ENCODE results near the gene LTBP1. TPM values are rescaled to one million over a fixed set of nuclear protein-coding genes. Genes with fewer than 3 reads are reported as not detected.
"Not testable (repeated sequence)": the region's sequence is repeated elsewhere in the genome, so short reads cannot be mapped to it uniquely, and the experiment has no call there.

LTBP1 gene
- polyA plus RNA-seq, 3 donors from 2014 or later: 0.58 to 2.0 TPM; not detected in 1

DNA sequence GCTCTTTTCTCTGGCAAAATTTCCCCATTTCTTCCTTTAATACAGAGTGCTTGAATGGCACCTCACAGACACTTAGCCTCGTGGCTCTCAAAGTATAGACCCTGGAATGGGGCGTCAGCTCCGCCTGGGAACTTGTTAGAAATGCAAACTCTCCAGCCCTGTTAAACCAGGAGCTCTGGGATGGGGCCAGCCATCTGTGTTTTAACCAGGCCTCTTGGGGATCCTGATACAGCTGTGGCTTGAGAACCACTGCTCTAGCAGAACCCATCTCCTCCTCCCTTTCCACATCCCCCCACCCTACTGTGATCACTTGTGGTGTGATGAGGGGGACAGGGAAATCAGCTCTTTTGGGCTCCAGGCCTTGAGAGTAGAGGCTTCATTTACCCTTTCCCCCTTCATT lies 15.9 kb downstream of the LTBP1 start:
- Mint-ChIP-seq H3K27ac (no peak overlapping the region), H3K4me1 (no peaks in the 10 kb centered on the region), H3K4me3 (no peak overlapping the region), H3K9me3 (peaks cover 0 to 2% (median 0%) of the 10 kb centered on the region in 6 donors), H3K36me3 (no peaks in the 10 kb centered on the region), H3K27me3 (ENCODE audit: low read depth in 3 of 3) (peaks cover 0 to 3% (median 0%) of the 10 kb centered on the region in 3 donors)
- no peak for DNase-seq

- Mint-ChIP-seq H3K4me1 (no peaks in the 10 kb centered on the region), H3K27me3 (ENCODE audit: low read depth in 3 of 3) (peaks cover 0 to 2% (median 0%) of the 10 kb centered on the region in 3 donors), H3K27ac (no peak overlapping the region), H3K9me3 (no peaks in the 10 kb centered on the region), H3K36me3 (no peaks in the 10 kb centered on the region), H3K4me3 (no peak overlapping the region)
- no peak for DNase-seq
Measured at GRCh38 chr2:32963941-32964340, 17.2 kb downstream of the LTBP1 start.

GRCh38 chr2:32965523-32966171 lies 18.9 kb downstream of the LTBP1 start:
- H3K4me1 Mint-ChIP-seq: no peaks in the 10 kb centered on the region
- DNase-seq: no peak
- no peak overlapping the region for H3K27ac Mint-ChIP-seq
- H3K4me3 Mint-ChIP-seq: no peak overlapping the region
- no peaks in the 10 kb centered on the region for H3K9me3 Mint-ChIP-seq
- H3K27me3 Mint-ChIP-seq (ENCODE audit: low read depth in 3 of 3): peaks cover 0 to 2% (median 2%) of the 10 kb centered on the region in 3 donors
- no peaks in the 10 kb centered on the region for H3K36me3 Mint-ChIP-seq

DNA sequence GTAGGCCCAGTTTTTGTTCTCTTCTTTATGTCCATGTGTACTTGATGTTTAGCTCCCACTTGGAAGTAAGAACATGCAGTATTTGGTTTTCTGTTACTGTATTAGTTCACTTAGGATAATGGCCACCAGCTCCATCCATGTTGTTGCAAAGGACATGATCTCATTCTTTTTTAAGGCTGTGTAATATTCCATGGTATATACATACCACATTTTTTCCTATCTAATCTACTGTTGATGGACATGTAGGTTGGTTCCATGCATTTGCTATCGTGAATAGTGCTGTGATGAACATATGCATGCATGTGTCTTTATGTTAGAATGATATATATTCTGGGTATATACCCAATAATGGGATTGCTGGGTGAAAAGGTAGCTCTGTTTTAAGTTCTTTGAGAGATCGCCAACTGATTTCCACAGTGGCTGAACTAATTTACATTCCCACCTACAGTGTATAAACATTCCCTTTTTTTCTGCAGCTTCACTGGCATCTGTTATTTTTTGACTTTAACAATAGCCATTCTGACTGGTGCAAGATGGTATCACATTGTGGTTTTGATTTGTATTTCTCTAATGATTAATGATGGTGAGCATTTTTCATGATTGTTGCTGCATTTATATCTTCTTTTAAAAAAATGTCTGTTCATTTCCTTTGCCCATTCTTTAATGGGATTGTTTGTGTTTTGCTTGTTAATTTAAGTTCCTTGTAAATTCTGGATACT lies 22.9 kb downstream of the LTBP1 start:
- Mint-ChIP-seq H3K27me3 (ENCODE audit: low read depth in 3 of 3) (peaks cover 0 to 5% (median 2%) of the 10 kb centered on the region in 3 donors), H3K36me3 (no peaks in the 10 kb centered on the region), H3K27ac (no peak overlapping the region), H3K4me3 (no peak overlapping the region), H3K4me1 (no peaks in the 10 kb centered on the region), H3K9me3 (peaks cover 0 to 3% (median 1%) of the 10 kb centered on the region in 6 donors)
- no peak for DNase-seq

GRCh38 chr2:32973772-32974171 lies 27.0 kb downstream of the LTBP1 start:
- not testable (repeated sequence) for H3K9me3 Mint-ChIP-seq

GRCh38 chr2:32976409-32977063 lies 29.8 kb downstream of the LTBP1 start:
- Mint-ChIP-seq H3K9me3 (peaks cover 0 to 10% (median 2%) of the 10 kb centered on the region in 6 donors), H3K27me3 (ENCODE audit: low read depth in 3 of 3) (peaks cover 0 to 4% (median 3%) of the 10 kb centered on the region in 3 donors), H3K4me1 (no peaks in the 10 kb centered on the region)

More at GRCh38 chr2:32973772-32974171, 27.0 kb downstream of the LTBP1 start:
- not testable (repeated sequence) for H3K4me3 Mint-ChIP-seq; H3K4me1 Mint-ChIP-seq; H3K27me3 Mint-ChIP-seq (ENCODE audit: low read depth in 3 of 3); H3K27ac Mint-ChIP-seq; H3K36me3 Mint-ChIP-seq; DNase-seq

DNA sequence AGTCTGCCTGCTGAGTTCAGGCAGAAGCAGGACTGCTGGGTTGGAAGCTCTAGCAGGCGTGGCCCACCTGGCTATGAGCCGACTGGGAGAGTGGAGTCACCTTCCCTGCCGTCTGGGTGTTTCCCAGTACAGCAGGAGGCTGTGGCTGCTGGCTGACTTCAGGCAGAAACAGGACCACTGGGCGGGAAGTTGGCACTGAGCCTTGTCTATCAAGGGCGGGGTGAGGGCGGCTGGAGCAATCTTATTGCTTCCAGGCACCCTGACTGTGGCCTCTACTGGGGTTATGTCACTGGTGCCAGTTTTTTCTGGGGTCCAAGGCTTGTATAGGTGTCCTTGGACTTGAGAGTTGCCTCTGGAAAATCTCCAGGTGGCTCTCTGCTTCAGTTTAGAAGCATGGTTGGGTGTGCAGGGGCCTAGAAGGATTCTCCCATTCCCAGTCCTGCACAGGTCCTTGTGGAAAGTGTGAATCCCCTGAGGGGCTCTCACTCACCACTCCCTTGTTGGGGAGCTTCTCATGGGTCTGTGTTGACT lies 30.5 kb downstream of the LTBP1 start:
- Mint-ChIP-seq H3K36me3 (no peaks in the 10 kb centered on the region), H3K27ac (no peak overlapping the region), H3K9me3 (peaks cover 0 to 10% (median 2%) of the 10 kb centered on the region in 6 donors), H3K4me3 (no peak overlapping the region), H3K27me3 (ENCODE audit: low read depth in 3 of 3) (peaks cover 3 to 5% (median 4%) of the 10 kb centered on the region in 3 donors), H3K4me1 (no peaks in the 10 kb centered on the region)
- no peak for DNase-seq

More at GRCh38 chr2:32976409-32977063, 29.8 kb downstream of the LTBP1 start:
- Mint-ChIP-seq H3K4me3 (no peak overlapping the region), H3K27ac (no peak overlapping the region), H3K36me3 (no peaks in the 10 kb centered on the region)
- no peak for DNase-seq

DNA sequence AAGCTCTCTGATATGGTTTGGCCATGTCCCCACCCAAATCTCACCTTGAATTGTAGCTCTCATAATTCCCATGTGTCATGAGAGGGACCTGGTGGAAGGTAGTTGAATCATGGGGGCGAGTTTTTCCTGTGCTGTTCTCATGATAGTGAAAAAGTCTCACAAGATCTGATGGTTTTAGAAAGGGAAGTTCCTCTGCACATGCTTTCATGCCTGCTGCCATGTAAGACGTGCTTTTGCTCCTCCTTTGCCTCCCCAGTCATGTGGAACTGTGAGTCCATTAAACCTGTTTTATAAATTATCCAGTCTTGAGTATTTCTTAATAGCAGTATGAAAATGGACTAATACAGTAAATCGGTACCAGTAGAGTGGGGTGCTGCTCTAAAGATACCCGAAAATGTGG lies 34.9 kb downstream of the LTBP1 start:
- H3K36me3 Mint-ChIP-seq: no peaks in the 10 kb centered on the region
- no peak overlapping the region for H3K27ac Mint-ChIP-seq
- no peaks in the 10 kb centered on the region for H3K4me1 Mint-ChIP-seq
- no peak overlapping the region for H3K4me3 Mint-ChIP-seq
- DNase-seq: no peak
- peaks cover 0 to 9% (median 0%) of the 10 kb centered on the region in 6 donors for H3K9me3 Mint-ChIP-seq
- peaks cover 3 to 8% (median 7%) of the 10 kb centered on the region in 3 donors for H3K27me3 Mint-ChIP-seq (ENCODE audit: low read depth in 3 of 3)

DNA sequence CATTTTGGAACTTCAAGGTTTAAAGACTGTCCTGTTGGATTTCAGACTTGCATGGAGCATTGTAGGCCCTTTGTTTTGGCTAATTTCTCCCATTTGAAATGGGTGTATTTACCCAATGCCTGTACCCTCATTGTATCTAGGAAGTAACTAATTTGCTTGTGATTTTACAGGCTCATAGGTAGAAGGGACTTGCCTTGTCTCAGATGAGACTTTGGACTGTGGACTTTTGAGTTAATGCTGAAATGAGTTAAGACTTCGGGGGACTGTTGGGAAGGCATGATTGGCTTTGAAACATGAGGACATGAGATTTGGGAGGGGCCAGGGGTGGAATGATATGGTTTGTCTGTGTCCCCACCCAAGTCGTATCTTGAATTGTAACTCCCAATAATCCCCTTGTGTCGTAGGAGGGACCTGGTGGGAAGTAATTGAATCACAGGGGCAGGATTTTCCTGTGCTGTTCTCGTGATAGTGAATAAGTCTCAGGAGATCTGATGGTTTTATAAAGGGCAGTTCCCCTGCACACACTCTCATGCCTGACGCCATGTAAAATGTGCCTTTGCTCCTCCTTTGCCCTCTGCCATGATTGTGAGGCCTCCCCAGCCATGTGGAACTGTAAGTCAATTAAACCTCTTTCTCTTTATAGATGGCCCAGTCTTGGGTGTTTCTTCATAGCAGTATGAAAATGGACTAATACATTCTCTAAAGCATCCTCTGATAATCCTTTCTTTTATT lies 36.6 kb downstream of the LTBP1 start:
- DNase-seq; H3K27ac Mint-ChIP-seq; H3K4me1 Mint-ChIP-seq; H3K36me3 Mint-ChIP-seq; H3K27me3 Mint-ChIP-seq (ENCODE audit: low read depth in 3 of 3); H3K4me3 Mint-ChIP-seq; H3K9me3 Mint-ChIP-seq: not testable (repeated sequence)

GRCh38 chr2:32986480-32986879 lies 39.7 kb downstream of the LTBP1 start:
- Mint-ChIP-seq H3K36me3 (no peaks in the 10 kb centered on the region), H3K27ac (no peak overlapping the region), H3K4me1 (no peaks in the 10 kb centered on the region), H3K4me3 (no peak overlapping the region), H3K27me3 (ENCODE audit: low read depth in 3 of 3) (peaks cover 3 to 7% (median 3%) of the 10 kb centered on the region in 3 donors), H3K9me3 (peaks cover 0 to 2% (median 0%) of the 10 kb centered on the region in 6 donors)
- no peak for DNase-seq

DNA sequence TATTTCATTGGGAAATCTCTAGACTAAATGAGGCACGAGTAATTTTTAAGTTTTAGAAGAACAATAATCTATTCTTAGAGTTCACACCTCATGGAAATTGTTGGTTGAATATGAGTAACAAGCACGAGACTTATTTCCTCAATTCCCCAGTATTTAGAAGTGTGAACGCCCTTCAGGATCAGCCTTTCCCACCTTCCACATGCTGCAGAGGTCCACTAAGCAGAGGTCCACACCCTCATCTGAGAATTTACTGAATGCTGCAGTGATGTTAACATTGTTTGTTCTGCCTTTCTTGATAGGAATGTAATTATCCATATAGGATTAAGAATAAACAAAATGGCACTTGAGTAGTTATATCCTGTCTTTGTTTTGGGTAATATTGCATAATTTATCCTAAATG lies 41.8 kb downstream of the LTBP1 start:
- Mint-ChIP-seq H3K4me3 (no peak overlapping the region), H3K36me3 (no peaks in the 10 kb centered on the region), H3K27ac (no peak overlapping the region), H3K9me3 (peaks cover 0 to 2% (median 0%) of the 10 kb centered on the region in 6 donors), H3K4me1 (no peaks in the 10 kb centered on the region), H3K27me3 (ENCODE audit: low read depth in 3 of 3) (peaks cover under 1 to 3% (median 3%) of the 10 kb centered on the region in 3 donors)
- DNase-seq: no peak

DNA sequence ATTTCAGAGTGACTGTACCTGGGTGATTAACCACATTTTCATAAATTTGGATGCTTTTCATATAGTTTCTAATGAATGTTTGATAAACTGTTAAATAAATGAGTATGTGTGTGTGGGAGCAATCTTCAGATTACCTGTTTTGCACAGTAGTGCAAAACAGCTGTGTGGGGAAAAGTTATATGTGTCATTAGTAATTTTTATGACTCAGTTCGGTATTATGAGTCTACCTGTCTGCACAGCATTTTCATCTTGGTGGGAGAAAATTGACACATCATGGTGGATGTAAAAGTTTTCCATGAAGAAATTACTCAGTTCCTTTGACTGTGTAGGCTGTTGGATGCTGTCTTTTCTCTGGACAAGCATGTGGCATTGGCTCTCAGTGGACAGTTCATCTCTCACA lies 43.8 kb downstream of the LTBP1 start:
- no peaks in the 10 kb centered on the region for H3K36me3 Mint-ChIP-seq
- H3K4me1 Mint-ChIP-seq: no peaks in the 10 kb centered on the region
- H3K9me3 Mint-ChIP-seq: no peaks in the 10 kb centered on the region
- DNase-seq: no peak
- H3K27me3 Mint-ChIP-seq (ENCODE audit: low read depth in 3 of 3): peaks cover 0 to 3% (median 2%) of the 10 kb centered on the region in 3 donors
- no peak overlapping the region for H3K27ac Mint-ChIP-seq
- H3K4me3 Mint-ChIP-seq: no peak overlapping the region

DNA sequence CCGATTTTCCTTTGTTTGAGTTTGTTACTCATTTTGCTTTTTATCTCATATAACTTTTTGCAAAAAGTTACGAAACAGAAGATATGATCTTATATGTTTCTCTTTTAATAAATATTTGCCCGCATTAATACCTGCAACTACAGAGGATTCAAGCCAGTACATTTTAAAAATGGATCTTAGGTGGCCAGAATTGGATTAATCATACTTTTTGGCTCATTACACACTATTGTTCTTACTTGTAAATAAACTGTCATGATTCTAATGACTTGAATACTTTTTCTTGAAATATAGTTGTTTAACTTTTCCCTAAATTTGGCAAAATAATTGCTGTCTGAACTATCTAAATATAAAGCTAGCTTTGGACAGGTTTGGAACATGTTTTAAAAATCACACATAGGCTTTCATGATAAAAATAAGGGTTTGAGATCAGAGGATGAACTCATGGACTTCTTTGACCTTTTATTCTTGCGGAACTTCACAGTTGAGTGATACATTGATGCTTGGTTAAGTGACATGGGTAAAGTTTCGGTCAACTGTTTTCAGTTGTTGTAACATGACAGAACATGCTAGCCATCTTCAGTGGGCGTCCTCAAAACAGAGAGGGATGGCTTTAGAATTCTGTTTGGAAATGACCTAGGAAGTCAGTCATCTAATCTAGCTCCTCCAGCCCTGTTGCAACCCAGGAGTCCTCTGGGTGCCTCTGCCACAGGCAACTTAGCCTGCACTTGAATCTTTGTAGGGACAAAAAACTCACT lies 44.5 kb downstream of the LTBP1 start:
- H3K4me3 Mint-ChIP-seq: no peak overlapping the region
- no peak for DNase-seq
- peaks cover 0 to 1% (median 0%) of the 10 kb centered on the region in 6 donors for H3K9me3 Mint-ChIP-seq
- no peaks in the 10 kb centered on the region for H3K36me3 Mint-ChIP-seq
- no peaks in the 10 kb centered on the region for H3K4me1 Mint-ChIP-seq
- peaks cover 0 to 3% (median 2%) of the 10 kb centered on the region in 3 donors for H3K27me3 Mint-ChIP-seq (ENCODE audit: low read depth in 3 of 3)
- no peak overlapping the region for H3K27ac Mint-ChIP-seq

Data from immature natural killer cell (primary cell).